DOHH2 (cell line): ENCODE measurements around the gene PON2.
A peak's percentile ranks its signal among the peaks of the same experiment; 100 is the strongest.

Source experiments
- CTCF ChIP-seq: fragments of 200-600 bp; sonication (generic); IDR thresholded peaks from one replicate; pipeline ENCODE4 v1.5.1; 2014; ENCODE audit warnings: antibody characterized with exemption, mild to moderate bottlenecking, low read depth, low read length; ENCODE audit not compliant: poor library complexity, severe bottlenecking
- EZH2phosphoT487 ChIP-seq: fragments of 200-600 bp; sonication (generic); IDR thresholded peaks from 2 replicates; pipeline ENCODE4 v1.6.1; 2017; ENCODE audit warnings: borderline replicate concordance, mild to moderate bottlenecking, antibody characterized with exemption, low read length, moderate library complexity, mixed read lengths

GRCh38 chr7:95478272-95479037 is 43.6 kb upstream of the PON2 start:
- peak; percentile 22 for TF ChIP-seq CTCF
- no peak for TF ChIP-seq EZH2phosphoT487
